B cell (primary cell): Measurements from ENCODE around the gene LAMB1. TPM values are rescaled to one million over a fixed set of nuclear protein-coding genes. Genes with fewer than 3 reads are reported as not detected.

Experiments used
- ATAC-seq: fragments of 200-7000 bp; cut with Tn5 transposase; one replicate; pipeline ENCODE4 v1.10.0; 2021; ENCODE audit warnings: low read depth, mild to moderate bottlenecking, moderate number of reproducible peaks, moderate library complexity
- CTCF ChIA-PET: fragments of 350-600 bp; sonication (Branson Sonifier 250); formaldehyde crosslinking; loops from one replicate; lab custom pipeline; 2021; ENCODE audit warnings: antibody characterized with exemption, inconsistent platforms; lab: Charles Lee
- POLR2A ChIA-PET: fragments of 350-600 bp; sonication (Branson Sonifier 250); formaldehyde crosslinking; loops from one replicate; lab custom pipeline; 2021; ENCODE audit warnings: antibody characterized with exemption; lab: Charles Lee
- DNase-seq: peaks from one replicate; pipeline ENCODE4 v3.0.0; 2013
- H2AFZ ChIP-seq: 2 replicates; pipeline ENCODE4 v1.6.1; 2012; ENCODE audit warnings: mild to moderate bottlenecking, low read depth, low read length; ENCODE audit not compliant: insufficient read depth, poor library complexity, severe bottlenecking
- H3K27ac ChIP-seq, 2 donors: 1 replicate in 1 of 2; 2 replicates in 1 of 2; pipeline ENCODE4 v1.5.1; 2012 to 2013; ENCODE audit warnings: low read length in 2 of 2, mild to moderate bottlenecking in 2 of 2, moderate library complexity in 1 of 2
- H3K27me3 ChIP-seq, 4 experiments: fragments of 200-600 bp in 1 of 4; sonication (generic) in 1 of 4; replicated peaks in 1 of 4; 1 replicate in 2 of 4; 2 replicates in 2 of 4; pipeline versions ENCODE4 v1.6.1 to v1.7.0; 2013 to 2016; ENCODE audit warnings: low read length in 3 of 4, mild to moderate bottlenecking in 2 of 4, mixed read lengths in 1 of 4, moderate library complexity in 1 of 4; ENCODE audit not compliant: insufficient read depth in 4 of 4, control insufficient read depth in 3 of 4; ENCODE audit errors: control extremely low read depth in 1 of 4
- H3K36me3 ChIP-seq, 2 experiments: replicated peaks in 1 of 2; 1 replicate in 1 of 2; 2 replicates in 1 of 2; pipeline versions ENCODE4 v1.6.1 to v1.7.1; 2013; ENCODE audit warnings: low read length in 1 of 2; ENCODE audit not compliant: insufficient read depth in 2 of 2, control insufficient read depth in 1 of 2; ENCODE audit errors: control extremely low read depth in 1 of 2, extremely low read depth in 1 of 2
- H3K4me1 ChIP-seq, 2 donors: fragments of 200-600 bp in 1 of 2; sonication (generic) in 1 of 2; 1 replicate in 1 of 2; 2 replicates in 1 of 2; pipeline versions ENCODE4 v1.5.1 to v1.6.1; 2013 to 2017; ENCODE audit warnings: low read length in 2 of 2; ENCODE audit not compliant: control insufficient read depth in 2 of 2, insufficient read depth in 2 of 2
- H3K4me2 ChIP-seq: replicated peaks from 2 replicates; pipeline ENCODE3; 2012; ENCODE audit warnings: mild to moderate bottlenecking, low read depth, low read length; ENCODE audit not compliant: poor library complexity, severe bottlenecking
- H3K4me3 ChIP-seq, 5 experiments: fragments of 200-600 bp in 1 of 5; sonication (generic) in 1 of 5; 1 replicate in 3 of 5; 2 replicates in 2 of 5; pipeline versions ENCODE4 v1.5.1 to v1.7.0; 2011 to 2016; ENCODE audit warnings: low read length in 4 of 5, mild to moderate bottlenecking in 4 of 5, low read depth in 2 of 5, control low read depth in 1 of 5, moderate library complexity in 1 of 5; ENCODE audit not compliant: insufficient read depth in 1 of 5; ENCODE audit errors: control extremely low read depth in 1 of 5, extremely low read depth in 1 of 5
- H3K79me2 ChIP-seq: fragments of 200-600 bp; sonication (generic); one replicate; pipeline ENCODE4 v1.6.0; 2016; ENCODE audit warnings: low read length; ENCODE audit not compliant: control insufficient read depth, insufficient read depth
- H3K9ac ChIP-seq: fragments of 200-600 bp; sonication (generic); 2 replicates; pipeline ENCODE4 v1.6.1; 2017; ENCODE audit warnings: mild to moderate bottlenecking, low read length, moderate library complexity
- H3K9me3 ChIP-seq, 3 donors: one replicate each; pipeline versions ENCODE4 v1.6.1 to v1.7.1; 2013; ENCODE audit warnings: low read length in 2 of 3; ENCODE audit not compliant: control insufficient read depth in 2 of 3, insufficient read depth in 1 of 3; ENCODE audit errors: control extremely low read depth in 1 of 3
- H4K20me1 ChIP-seq: 2 replicates; pipeline ENCODE4 v1.6.0; 2012; ENCODE audit warnings: mild to moderate bottlenecking, low read length; ENCODE audit not compliant: insufficient read depth, control insufficient read depth, poor library complexity, severe bottlenecking
- H3K27ac Mint-ChIP-seq: one replicate; pipeline ENCODE4 v1.8.0; 2021; ENCODE audit warnings: mixed read lengths
- H3K27me3 Mint-ChIP-seq: one replicate; pipeline ENCODE4 v1.8.0; 2021; ENCODE audit warnings: mixed read lengths
- H3K4me1 Mint-ChIP-seq: one replicate; pipeline ENCODE4 v1.8.0; 2021; ENCODE audit warnings: mixed read lengths
- H3K4me3 Mint-ChIP-seq: one replicate; pipeline ENCODE4 v1.8.0; 2021; ENCODE audit warnings: mixed read lengths
- H3K9me3 Mint-ChIP-seq: one replicate; pipeline ENCODE4 v1.8.0; 2022; ENCODE audit warnings: mixed read lengths; ENCODE audit not compliant: insufficient read depth
- EZH2 ChIP-seq: IDR thresholded peaks from 2 replicates; pipeline ENCODE4 v1.6.1; 2012; ENCODE audit warnings: borderline replicate concordance, low read depth, mild to moderate bottlenecking, moderate library complexity, low read length; ENCODE audit not compliant: insufficient read depth, poor library complexity, severe bottlenecking
- WGBS: methylation state at CpG from one replicate; pipeline ENCODE4 v1.1.5; 2013; ENCODE audit warnings: missing lambda C conversion rate; ENCODE audit not compliant: insufficient coverage; 5-methylcytosine and 5-hydroxymethylcytosine counted together
- intact Hi-C: fragments of 100-400 bp; cut with micrococcal nuclease; formaldehyde crosslinking; loops from one replicate; pipeline ENCODE4 v1.10.0; 2022
- polyA plus RNA-seq: library from polyadenylated mRNA; depleted of rRNA; stranded (reverse); fragments of >200 nt; gene quantifications from 2 replicates; pipeline ENCODE4 v1.2.3, GENCODE V29; 2012
- total RNA-seq, 2 donors: library from RNA; stranded (reverse); fragments of 120-200 nt in 1 of 2; gene quantifications; 1 replicate in 1 of 2; 2 replicates in 1 of 2; pipeline versions ENCODE4 v1.2.3 to v1.2.4, GENCODE V29; 2013 to 2022
- TF ChIP-seq, protein P1 (sequence below): fragments of 200-600 bp; IDR thresholded peaks from one replicate; pipeline ENCODE4 v1.8.0; 2022; ENCODE audit warnings: antibody characterized with exemption, mild to moderate bottlenecking

LAMB1 gene
- total and polyA plus RNA-seq, 2 donors (not counting 1 experiment from before 2014, with no cell fraction given), result not detected

DNA sequence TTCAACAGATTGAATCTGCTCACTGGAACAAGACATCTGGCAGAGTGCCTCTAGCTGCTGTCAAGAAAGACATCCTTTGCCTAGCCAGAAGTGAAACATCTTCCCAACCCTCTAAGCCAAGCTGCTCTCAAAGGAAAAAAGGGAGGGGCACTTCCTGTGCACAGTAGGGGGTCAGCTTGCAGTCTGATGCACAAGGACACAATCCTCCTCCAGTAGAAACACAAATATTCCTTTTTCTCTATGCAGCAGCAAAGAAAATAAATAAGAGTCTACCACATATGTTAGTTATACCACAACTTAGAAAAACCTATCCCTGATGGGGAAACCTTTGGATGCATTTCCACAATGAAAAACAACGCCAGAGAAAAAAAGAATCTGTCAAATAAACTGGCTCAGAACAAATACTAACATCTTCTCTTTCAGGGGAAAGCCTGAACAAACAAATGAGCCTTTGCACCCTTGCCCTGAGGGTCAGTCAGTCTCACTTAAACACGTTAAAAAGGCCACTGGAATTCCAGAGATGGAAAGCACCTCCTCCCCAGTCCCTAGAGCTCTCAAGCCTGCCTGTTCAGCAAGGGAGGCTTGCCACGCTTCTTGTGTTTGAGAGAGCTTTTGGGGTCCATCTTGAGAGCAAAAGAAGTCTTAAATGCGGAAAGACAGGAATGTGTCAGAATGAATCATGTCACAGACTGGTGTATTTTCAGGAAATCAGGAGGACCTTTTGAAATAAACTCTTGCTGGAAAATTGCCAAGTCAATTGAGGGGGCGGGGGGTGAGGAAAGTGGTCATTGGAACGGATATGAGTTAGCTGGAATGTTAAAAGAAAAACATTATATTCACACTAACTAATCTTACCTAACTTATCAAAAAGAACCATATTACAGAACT is 7.5 kb downstream of the LAMB1 start:
- Mint-ChIP-seq H3K27me3 (peaks cover 53% of the 10 kb centered on the region), H3K9me3 (no peaks in the 10 kb centered on the region), H3K27ac (no peak overlapping the region), H3K4me3 (no peak overlapping the region), H3K4me1 (no peaks in the 10 kb centered on the region)
- intact Hi-C loops, result no loop called here
- H2AFZ ChIP-seq, result no peak overlapping the region
- H3K79me2 ChIP-seq, result no peaks in the 10 kb centered on the region
- ATAC-seq (no peak), DNase-seq (no peak)
- H3K4me3 ChIP-seq, result no peak overlapping the region
- H3K4me2 ChIP-seq, result no peak overlapping the region
- no peaks in the 10 kb centered on the region for H3K9me3 ChIP-seq
- no peaks in the 10 kb centered on the region for H3K4me1 ChIP-seq
- TF ChIP-seq EZH2, result no peak
- TF ChIP-seq, protein P1, sequence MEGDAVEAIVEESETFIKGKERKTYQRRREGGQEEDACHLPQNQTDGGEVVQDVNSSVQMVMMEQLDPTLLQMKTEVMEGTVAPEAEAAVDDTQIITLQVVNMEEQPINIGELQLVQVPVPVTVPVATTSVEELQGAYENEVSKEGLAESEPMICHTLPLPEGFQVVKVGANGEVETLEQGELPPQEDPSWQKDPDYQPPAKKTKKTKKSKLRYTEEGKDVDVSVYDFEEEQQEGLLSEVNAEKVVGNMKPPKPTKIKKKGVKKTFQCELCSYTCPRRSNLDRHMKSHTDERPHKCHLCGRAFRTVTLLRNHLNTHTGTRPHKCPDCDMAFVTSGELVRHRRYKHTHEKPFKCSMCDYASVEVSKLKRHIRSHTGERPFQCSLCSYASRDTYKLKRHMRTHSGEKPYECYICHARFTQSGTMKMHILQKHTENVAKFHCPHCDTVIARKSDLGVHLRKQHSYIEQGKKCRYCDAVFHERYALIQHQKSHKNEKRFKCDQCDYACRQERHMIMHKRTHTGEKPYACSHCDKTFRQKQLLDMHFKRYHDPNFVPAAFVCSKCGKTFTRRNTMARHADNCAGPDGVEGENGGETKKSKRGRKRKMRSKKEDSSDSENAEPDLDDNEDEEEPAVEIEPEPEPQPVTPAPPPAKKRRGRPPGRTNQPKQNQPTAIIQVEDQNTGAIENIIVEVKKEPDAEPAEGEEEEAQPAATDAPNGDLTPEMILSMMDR, result no peak
- H3K36me3 ChIP-seq, result no peaks in the 10 kb centered on the region
- ChIA-PET POLR2A (no interaction called here), CTCF (no interaction called here)
- no peak overlapping the region for H3K9ac ChIP-seq
- H3K27me3 ChIP-seq, result peaks cover 0 to 22% (median 16%) of the 10 kb centered on the region in 4 experiments
- H4K20me1 ChIP-seq, result no peaks in the 10 kb centered on the region
- H3K27ac ChIP-seq, result no peak overlapping the region
- 84% methylated on average over 3 of the region's 6 CpGs for WGBS

DNA sequence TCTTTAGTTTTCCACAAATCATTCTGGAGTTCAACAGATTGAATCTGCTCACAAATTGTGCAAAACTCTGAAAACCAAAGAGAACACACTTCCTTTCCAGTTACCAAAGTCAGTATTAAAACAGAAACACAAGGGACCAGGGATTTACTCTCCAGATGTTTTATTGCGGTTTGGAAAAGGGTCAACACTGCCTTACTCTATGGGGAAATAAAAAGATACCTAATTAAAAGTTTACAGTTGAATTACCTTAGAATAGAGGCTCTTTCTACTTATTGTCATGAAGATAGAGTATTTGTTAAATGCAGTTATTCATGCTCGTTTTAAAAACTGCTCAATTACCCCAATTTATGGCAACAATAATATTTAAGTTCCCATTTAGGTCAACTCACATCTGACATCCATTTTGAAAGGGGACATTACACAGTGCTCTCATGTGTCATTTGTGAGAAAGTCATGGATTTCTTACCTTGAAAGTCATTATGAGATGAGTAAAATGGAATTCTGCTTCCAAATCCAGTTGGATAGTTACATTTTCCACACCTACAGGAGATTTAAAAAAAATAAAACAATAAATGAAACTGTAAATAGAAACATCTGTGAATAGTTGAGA is 8.4 kb downstream of the LAMB1 start:
- no peak overlapping the region for H3K9ac ChIP-seq
- ChIA-PET POLR2A (no interaction called here), CTCF (no interaction called here)
- H3K27ac ChIP-seq, result no peak overlapping the region
- H3K27me3 ChIP-seq, result peaks cover 0 to 19% (median 16%) of the 10 kb centered on the region in 4 experiments
- no CpG with 5 or more reads among the region's 2 CpGs for WGBS
- no peaks in the 10 kb centered on the region for H3K9me3 ChIP-seq
- H3K79me2 ChIP-seq, result no peaks in the 10 kb centered on the region
- H3K27me3 Mint-ChIP-seq, result peaks cover 57% of the 10 kb centered on the region
- no peak overlapping the region for H3K27ac Mint-ChIP-seq
- DNase-seq, result no peak
- H3K36me3 ChIP-seq, result no peaks in the 10 kb centered on the region
- no peaks in the 10 kb centered on the region for H3K4me1 ChIP-seq
- H4K20me1 ChIP-seq, result no peaks in the 10 kb centered on the region
- H3K4me3 Mint-ChIP-seq, result no peak overlapping the region
- ATAC-seq, result no peak
- intact Hi-C loops, result no loop called here
- no peak for TF ChIP-seq EZH2
- TF ChIP-seq, protein P1, result no peak
- H3K4me1 Mint-ChIP-seq, result no peaks in the 10 kb centered on the region
- H3K9me3 Mint-ChIP-seq, result no peaks in the 10 kb centered on the region
- H3K4me3 ChIP-seq, result no peak overlapping the region
- H2AFZ ChIP-seq, result no peak overlapping the region
- H3K4me2 ChIP-seq, result no peak overlapping the region
